H9 (cell line): ENCODE data around the gene AATK. TPM values are rescaled to one million over a fixed set of nuclear protein-coding genes. Genes with fewer than 3 reads are reported as not detected.

Source experiments
- DNase-seq: peaks from one replicate; pipeline ENCODE4 v3.0.0-alpha.2; 2017
- H2AFZ ChIP-seq: one replicate; pipeline ENCODE4 v1.6.1; 2013; ENCODE audit warnings: mild to moderate bottlenecking, low read length, control low read depth, moderate library complexity
- H2AK5ac ChIP-seq: 2 replicates; pipeline ENCODE4 v1.6.1; 2013; ENCODE audit warnings: low read length, control low read depth, mixed read lengths; ENCODE audit not compliant: insufficient read length
- H2BK120ac ChIP-seq: one replicate; pipeline ENCODE4 v1.6.1; 2013; ENCODE audit warnings: low read depth, mild to moderate bottlenecking, low read length, control low read depth, inconsistent platforms; ENCODE audit not compliant: poor library complexity, severe bottlenecking
- H2BK12ac ChIP-seq: 2 replicates; pipeline ENCODE4 v1.6.1; 2013; ENCODE audit warnings: low read length, control low read depth, mixed read lengths, low read depth; ENCODE audit not compliant: insufficient read length
- H2BK15ac ChIP-seq: 2 replicates; pipeline ENCODE4 v1.6.1; 2013; ENCODE audit warnings: low read depth, low read length, control low read depth
- H2BK20ac ChIP-seq: one replicate; pipeline ENCODE4 v1.6.1; 2013; ENCODE audit warnings: low read depth, mild to moderate bottlenecking, low read length, control low read depth, inconsistent platforms; ENCODE audit not compliant: poor library complexity, severe bottlenecking
- H2BK5ac ChIP-seq: 2 replicates; pipeline ENCODE4 v1.6.1; 2013; ENCODE audit warnings: low read length, control low read depth, mixed read lengths; ENCODE audit not compliant: insufficient read length
- H3K14ac ChIP-seq: 2 replicates; pipeline ENCODE4 v1.6.1; 2013; ENCODE audit warnings: low read length, control low read depth; ENCODE audit not compliant: insufficient read depth
- H3K18ac ChIP-seq: 2 replicates; pipeline ENCODE4 v1.6.1; 2013; ENCODE audit warnings: low read depth, mild to moderate bottlenecking, mixed read lengths, low read length, control low read depth; ENCODE audit not compliant: insufficient read length
- H3K23ac ChIP-seq: 2 replicates; pipeline ENCODE4 v1.6.1; 2013; ENCODE audit warnings: low read length, control low read depth, mixed read lengths, low read depth; ENCODE audit not compliant: insufficient read length
- H3K23me2 ChIP-seq: 2 replicates; pipeline ENCODE4 v1.6.1; 2013; ENCODE audit warnings: low read depth, mild to moderate bottlenecking, mixed read lengths, low read length, control low read depth; ENCODE audit not compliant: insufficient read length, poor library complexity, severe bottlenecking
- H3K27ac ChIP-seq: 2 replicates; pipeline ENCODE4 v1.5.1; 2013; ENCODE audit warnings: low read length, control low read depth, mixed read lengths, low read depth; ENCODE audit not compliant: insufficient read length
- H3K27me3 ChIP-seq: 2 replicates; pipeline ENCODE4 v1.6.1; 2013; ENCODE audit warnings: low read length, control low read depth, inconsistent platforms; ENCODE audit not compliant: insufficient read depth
- H3K4ac ChIP-seq: 2 replicates; pipeline ENCODE4 v1.6.1; 2013; ENCODE audit warnings: low read depth, mild to moderate bottlenecking, control low read depth, inconsistent platforms, low read length, moderate library complexity
- H3K4me1 ChIP-seq: 2 replicates; pipeline ENCODE4 v1.6.1; 2013; ENCODE audit warnings: low read length, control low read depth, inconsistent platforms; ENCODE audit not compliant: insufficient read depth
- H3K4me2 ChIP-seq: 2 replicates; pipeline ENCODE4 v1.6.1; 2013; ENCODE audit warnings: low read length, control low read depth, mixed read lengths; ENCODE audit not compliant: insufficient read length, insufficient read depth
- H3K56ac ChIP-seq: 2 replicates; pipeline ENCODE4 v1.6.1; 2013; ENCODE audit warnings: low read depth, mild to moderate bottlenecking, mixed read lengths, low read length, control low read depth; ENCODE audit not compliant: insufficient read length
- H3K79me1 ChIP-seq: 2 replicates; pipeline ENCODE4 v1.6.1; 2013; ENCODE audit warnings: low read depth, mild to moderate bottlenecking, moderate library complexity, low read length, control low read depth, inconsistent platforms; ENCODE audit not compliant: insufficient read depth, poor library complexity, severe bottlenecking
- H3K79me2 ChIP-seq: 2 replicates; pipeline ENCODE4 v1.6.1; 2013; ENCODE audit warnings: low read length, control low read depth, inconsistent platforms; ENCODE audit not compliant: insufficient read depth
- H3K9ac ChIP-seq: 2 replicates; pipeline ENCODE4 v1.6.1; 2013; ENCODE audit warnings: low read length, control low read depth, mixed read lengths; ENCODE audit not compliant: insufficient read length; ENCODE audit errors: extremely low read depth
- H3K9me3 ChIP-seq: one replicate; pipeline ENCODE4 v1.6.1; 2013; ENCODE audit warnings: low read depth, low read length, inconsistent platforms; ENCODE audit not compliant: control insufficient read depth
- H3T11ph ChIP-seq: one replicate; pipeline ENCODE4 v1.6.1; 2013; ENCODE audit warnings: mild to moderate bottlenecking, low read length, control low read depth, inconsistent platforms
- H4K20me1 ChIP-seq: one replicate; pipeline ENCODE4 v1.6.1; 2013; ENCODE audit not compliant: control insufficient read depth, insufficient read length, insufficient read depth
- H4K5ac ChIP-seq: 2 replicates; pipeline ENCODE4 v1.6.1; 2013; ENCODE audit warnings: low read depth, mild to moderate bottlenecking, mixed read lengths, low read length, control low read depth; ENCODE audit not compliant: insufficient read length
- H4K8ac ChIP-seq: replicated peaks from 2 replicates; pipeline ENCODE4 v1.6.1; 2013; ENCODE audit warnings: low read length, control low read depth, mixed read lengths, low read depth; ENCODE audit not compliant: insufficient read length
- H4K91ac ChIP-seq: 2 replicates; pipeline ENCODE4 v1.6.1; 2013; ENCODE audit warnings: low read depth, mild to moderate bottlenecking, moderate library complexity, mixed read lengths, low read length, control low read depth; ENCODE audit not compliant: insufficient read length
- H3K27ac Mint-ChIP-seq, 3 experiments: 2 replicates in 2 of 3; 3 replicates in 1 of 3; pipeline ENCODE4 v1.8.0; 2020 to 2021; ENCODE audit warnings: mixed read lengths in 3 of 3, mild to moderate bottlenecking in 1 of 3, moderate library complexity in 1 of 3
- H3K27me3 Mint-ChIP-seq: 2 replicates; pipeline ENCODE4 v1.8.0; 2021; ENCODE audit warnings: low read depth, mild to moderate bottlenecking, moderate library complexity, mixed read lengths
- H3K36me3 Mint-ChIP-seq, 3 experiments: 2 replicates in 2 of 3; 3 replicates in 1 of 3; pipeline ENCODE4 v1.8.0; 2020 to 2021; ENCODE audit warnings: low read depth in 3 of 3, mixed read lengths in 3 of 3; ENCODE audit not compliant: insufficient read depth in 1 of 3
- H3K4me1 Mint-ChIP-seq, 2 experiments: 2 replicates each; pipeline ENCODE4 v1.8.0; 2020; ENCODE audit warnings: mixed read lengths in 2 of 2
- H3K4me3 Mint-ChIP-seq, 2 experiments: 2 replicates in 1 of 2; 3 replicates in 1 of 2; pipeline ENCODE4 v1.8.0; 2020 to 2021; ENCODE audit warnings: mild to moderate bottlenecking in 2 of 2, mixed read lengths in 2 of 2, moderate library complexity in 1 of 2
- H3K9me3 Mint-ChIP-seq, 2 experiments: 2 replicates in 1 of 2; 3 replicates in 1 of 2; pipeline ENCODE4 v1.8.0; 2020; ENCODE audit warnings: mild to moderate bottlenecking in 2 of 2, mixed read lengths in 2 of 2, moderate library complexity in 1 of 2
- CTCF ChIP-seq: fragments of 200-600 bp; sonication (generic); conservative IDR thresholded peaks from 3 replicates; pipeline ENCODE4 v1.8.0; 2021; ENCODE audit warnings: antibody characterized with exemption, mild to moderate bottlenecking
- WGBS: extraction: QIAGEN DNeasy Blood & Tissue Kit; methylation state at CpG from one replicate; pipeline ENCODE4 v1.1.7; 2013; ENCODE audit warnings: missing lambda C conversion rate, low lambda C conversion rate, mixed read lengths; ENCODE audit not compliant: insufficient read length; ENCODE audit errors: extremely low coverage; 5-methylcytosine and 5-hydroxymethylcytosine counted together
- total RNA-seq: library from RNA; stranded (reverse); gene quantifications from 2 replicates; pipeline ENCODE4 v1.2.1, GENCODE V29; 2021

Gene AATK
- total RNA-seq, 1 experiment from 2014 or later = 2.4 TPM

DNA sequence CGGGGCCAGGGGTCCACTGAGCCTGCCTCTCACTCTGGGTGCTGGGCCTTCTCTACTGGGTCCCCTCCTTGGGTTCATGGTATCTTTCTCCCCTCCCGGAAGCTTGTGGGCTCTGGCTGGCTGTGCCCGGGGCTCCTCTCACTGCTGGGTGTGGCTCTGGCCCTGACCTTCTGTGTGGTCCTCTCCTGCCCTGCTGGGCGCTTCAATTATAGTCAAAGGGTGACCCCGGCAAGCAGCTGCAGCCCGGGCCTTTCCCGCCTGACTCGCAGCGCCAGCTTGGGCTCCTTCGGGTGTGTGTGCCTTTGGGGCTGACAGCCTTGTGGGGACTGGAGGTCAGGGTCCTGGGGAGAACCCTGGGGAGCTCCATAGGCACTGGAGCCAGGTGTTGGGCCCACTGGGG lies 55.0 kb downstream of the AATK start:
- no peak overlapping the region for H3K27ac ChIP-seq

More for the DNA sequence above, 55.0 kb downstream of the AATK start:
- H2BK12ac ChIP-seq = no peak overlapping the region
- WGBS = no CpG with 5 or more reads among the region's 10 CpGs
- TF ChIP-seq CTCF = no peak
- no peak overlapping the region for H3T11ph ChIP-seq
- H3K18ac ChIP-seq = no peak overlapping the region
- no peak overlapping the region for H2BK5ac ChIP-seq
- DNase-seq = no peak
- Mint-ChIP-seq H3K36me3 (no peaks in the 10 kb centered on the region), H3K27me3 (no peaks in the 10 kb centered on the region), H3K4me1 (peaks cover 0 to 3% of the 10 kb centered on the region in 2 experiments; a peak in 1 of 4 replicates), H3K4me3 (no peak overlapping the region), H3K9me3 (no peaks in the 10 kb centered on the region), H3K27ac (no peak overlapping the region)
- H3K4me1 ChIP-seq = no peaks in the 10 kb centered on the region
- H4K20me1 ChIP-seq = no peaks in the 10 kb centered on the region
- H4K91ac ChIP-seq = no peak overlapping the region
- no peak overlapping the region for H2AFZ ChIP-seq
- H3K14ac ChIP-seq = no peak overlapping the region
- no peaks in the 10 kb centered on the region for H3K23me2 ChIP-seq
- no peak overlapping the region for H4K8ac ChIP-seq
- H2BK20ac ChIP-seq = no peak overlapping the region
- no peak overlapping the region for H3K4me2 ChIP-seq
- H3K27me3 ChIP-seq = no peaks in the 10 kb centered on the region
- H2BK15ac ChIP-seq = no peak overlapping the region
- no peak overlapping the region for H4K5ac ChIP-seq
- no peak overlapping the region for H2AK5ac ChIP-seq
- no peak overlapping the region for H3K23ac ChIP-seq
- H3K9ac ChIP-seq = no peak overlapping the region
- H3K56ac ChIP-seq = no peak overlapping the region
- H3K9me3 ChIP-seq = no peaks in the 10 kb centered on the region
- H3K4ac ChIP-seq = no peak overlapping the region
- H3K79me1 ChIP-seq = no peaks in the 10 kb centered on the region
- no peak overlapping the region for H2BK120ac ChIP-seq
- no peaks in the 10 kb centered on the region for H3K79me2 ChIP-seq
